Measurements from ENCODE around the gene SH3RF1. TPM values are rescaled to one million over a fixed set of nuclear protein-coding genes. Genes with fewer than 3 reads are reported as not detected.

Gene SH3RF1
- total and polyA plus RNA-seq, 2 of the 13 experiments (the other 11 are each of a cell fraction or from before 2014, with no cell fraction given) = 3.1 to 3.2 TPM

GRCh38 chr4:169220854-169221411 is 49.8 kb downstream of the SH3RF1 start:
- no peak overlapping the region for H2AFZ ChIP-seq (ENCODE audit: low read length)
- WGBS (ENCODE audit: low lambda C conversion rate) = 38% methylated on average over 7 of the region's 7 CpGs
- intact Hi-C loops (cut with micrococcal nuclease; ENCODE audit: unreplicated experiment) (no loop called here), in situ Hi-C loops (cut with HindIII; ENCODE audit: extremely low pct_ligation_motif_present, low pct_unique_long_range_greater_than_20kb) (no loop called here)
- ChIA-PET POLR2A (no interaction called here), CTCF (ENCODE audit: low intra/inter-chr PET ratio, low total read pairs) (no interaction called here)
- no peaks in the 10 kb centered on the region for H4K20me1 ChIP-seq (ENCODE audit: insufficient read depth, low read length)
- H3K27me3 ChIP-seq (ENCODE audit: control insufficient read depth in 1 of 2, insufficient read depth in 2 of 2, low read length in 2 of 2) = no peaks in the 10 kb centered on the region
- BruUV-seq (replicated peaks) = no TSS peak
- no peak for DNase-seq (ENCODE audit: low spot score)
- ATAC-seq = peak; percentile 55
- H3K4me3 ChIP-seq (replicated peaks in 1 of 3; ENCODE audit: insufficient read depth in 1 of 3, low read depth in 2 of 3, low read length in 3 of 3) = no peak overlapping the region
- H3K79me2 ChIP-seq (ENCODE audit: insufficient read depth, low read length) = no peaks in the 10 kb centered on the region
- peak; percentile 53 for FAIRE-seq
- H3K4me1 ChIP-seq (ENCODE audit: insufficient read depth, low read length) = peaks cover 32% of the 10 kb centered on the region
- H3K36me3 ChIP-seq (replicated peaks in 1 of 2; ENCODE audit: control insufficient read depth in 1 of 2, insufficient read depth in 2 of 2, low read length in 2 of 2) = no peaks in the 10 kb centered on the region
- H3K9me3 ChIP-seq (ENCODE audit: low read length) = no peaks in the 10 kb centered on the region
- H3K9ac ChIP-seq (ENCODE audit: insufficient read depth, low read depth, low read length) = peak overlapping the region; percentile 2; the same call in 1 of the 2 replicates
- H3K4me2 ChIP-seq (ENCODE audit: low read depth, low read length) = peak overlapping the region; percentile 49
- peak overlapping the region; percentile 24 for H3K27ac ChIP-seq (ENCODE audit: extremely low read length, insufficient read depth, low read length)
- TF ChIP-seq RBAK (CRISPR knock-in tag; IDR thresholded peaks at IDR 0.05) (no peak), MATR3 (CRISPR knock-in tag; IDR thresholded peaks at IDR 0.05) (no peak), IKZF1 (IDR thresholded peaks at IDR 0.05) (no peak), NCOA1 (CRISPR knock-in tag; IDR thresholded peaks at IDR 0.05) (no peak), MAFK (conservative IDR thresholded peaks at IDR 0.05 in 1 of 2, IDR thresholded peaks at IDR 0.05 in 1 of 2; ENCODE audit: low read length in 2 of 2) (peak; percentile 68 to 71), ZNF512B (CRISPR knock-in tag; IDR thresholded peaks at IDR 0.05; ENCODE audit: borderline replicate concordance) (no peak), ZNF335 (CRISPR knock-in tag; IDR thresholded peaks at IDR 0.05) (no peak), FOXK2 (IDR thresholded peaks at IDR 0.05) (no peak), TEAD2 (CRISPR knock-in tag; IDR thresholded peaks at IDR 0.05) (no peak), ARID5B (CRISPR knock-in tag; IDR thresholded peaks at IDR 0.05) (no peak), NFIC (IDR thresholded peaks at IDR 0.05; ENCODE audit: low read length) (no peak), ARNT2 (CRISPR knock-in tag; IDR thresholded peaks at IDR 0.05; ENCODE audit: low read depth) (no peak), NFATC3 (CRISPR knock-in tag; IDR thresholded peaks at IDR 0.05) (no peak), ZSCAN12 (CRISPR knock-in tag; IDR thresholded peaks at IDR 0.05) (no peak), HNF4A (CRISPR knock-in tag; IDR thresholded peaks at IDR 0.05) (peak; percentile 69), POGK (CRISPR knock-in tag; conservative IDR thresholded peaks at IDR 0.05) (no peak), NCOR1 (IDR thresholded peaks at IDR 0.05; ENCODE audit: borderline replicate concordance, low read length) (peak; percentile 52; the same call in 1 of the 2 replicates)

Measured in HepG2 (cell line).